ENCODE measurements around the gene LUC7L2. TPM values are rescaled to one million over a fixed set of nuclear protein-coding genes. Genes with fewer than 3 reads are reported as not detected.

Gene LUC7L2
- total RNA-seq, 1 experiment from 2014 or later, result 145 TPM

DNA sequence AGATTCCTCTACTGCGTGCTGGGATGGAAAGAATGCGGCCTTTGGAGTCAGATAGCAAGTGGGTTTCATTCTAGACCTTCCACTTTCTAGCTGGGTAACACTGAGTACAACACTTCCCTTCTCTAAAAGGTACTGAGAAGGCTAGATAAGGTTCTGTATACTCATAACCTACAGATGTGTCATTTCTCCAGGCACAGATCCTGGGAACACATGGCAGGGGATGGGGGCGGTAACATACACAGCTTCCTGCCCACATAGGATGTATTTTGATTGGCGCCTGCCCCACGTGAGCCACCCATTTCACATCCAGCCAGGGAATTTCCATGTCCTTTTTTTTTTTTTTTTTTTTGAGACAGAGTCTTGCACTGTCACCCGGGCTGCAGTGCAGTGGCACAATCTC lies 91.9 kb downstream of the LUC7L2 start:
- ChIA-PET POLR2A (no interaction called here), CTCF (no interaction called here)
- Mint-ChIP-seq H3K36me3 (ENCODE audit: insufficient read depth, unreplicated experiment) (no peaks in the 10 kb centered on the region), H3K4me1 (ENCODE audit: insufficient read depth, unreplicated experiment) (peaks cover 2% of the 10 kb centered on the region), H3K27ac (ENCODE audit: low read depth, unreplicated experiment) (no peak overlapping the region), H3K9me3 (ENCODE audit: unreplicated experiment) (no peaks in the 10 kb centered on the region), H3K27me3 (ENCODE audit: insufficient read depth, unreplicated experiment) (no peaks in the 10 kb centered on the region), H3K4me3 (ENCODE audit: unreplicated experiment) (no peak overlapping the region)
- TF ChIP-seq, protein P1, sequence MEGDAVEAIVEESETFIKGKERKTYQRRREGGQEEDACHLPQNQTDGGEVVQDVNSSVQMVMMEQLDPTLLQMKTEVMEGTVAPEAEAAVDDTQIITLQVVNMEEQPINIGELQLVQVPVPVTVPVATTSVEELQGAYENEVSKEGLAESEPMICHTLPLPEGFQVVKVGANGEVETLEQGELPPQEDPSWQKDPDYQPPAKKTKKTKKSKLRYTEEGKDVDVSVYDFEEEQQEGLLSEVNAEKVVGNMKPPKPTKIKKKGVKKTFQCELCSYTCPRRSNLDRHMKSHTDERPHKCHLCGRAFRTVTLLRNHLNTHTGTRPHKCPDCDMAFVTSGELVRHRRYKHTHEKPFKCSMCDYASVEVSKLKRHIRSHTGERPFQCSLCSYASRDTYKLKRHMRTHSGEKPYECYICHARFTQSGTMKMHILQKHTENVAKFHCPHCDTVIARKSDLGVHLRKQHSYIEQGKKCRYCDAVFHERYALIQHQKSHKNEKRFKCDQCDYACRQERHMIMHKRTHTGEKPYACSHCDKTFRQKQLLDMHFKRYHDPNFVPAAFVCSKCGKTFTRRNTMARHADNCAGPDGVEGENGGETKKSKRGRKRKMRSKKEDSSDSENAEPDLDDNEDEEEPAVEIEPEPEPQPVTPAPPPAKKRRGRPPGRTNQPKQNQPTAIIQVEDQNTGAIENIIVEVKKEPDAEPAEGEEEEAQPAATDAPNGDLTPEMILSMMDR (IDR thresholded peaks at IDR 0.05; ENCODE audit: unreplicated experiment), result no peak
- BruUV-seq (replicated peaks), result no TSS peak
- DNase-seq (ENCODE audit: unreplicated experiment), result peak; percentile 67
- intact Hi-C loops (cut with micrococcal nuclease), result no loop called here

DNA sequence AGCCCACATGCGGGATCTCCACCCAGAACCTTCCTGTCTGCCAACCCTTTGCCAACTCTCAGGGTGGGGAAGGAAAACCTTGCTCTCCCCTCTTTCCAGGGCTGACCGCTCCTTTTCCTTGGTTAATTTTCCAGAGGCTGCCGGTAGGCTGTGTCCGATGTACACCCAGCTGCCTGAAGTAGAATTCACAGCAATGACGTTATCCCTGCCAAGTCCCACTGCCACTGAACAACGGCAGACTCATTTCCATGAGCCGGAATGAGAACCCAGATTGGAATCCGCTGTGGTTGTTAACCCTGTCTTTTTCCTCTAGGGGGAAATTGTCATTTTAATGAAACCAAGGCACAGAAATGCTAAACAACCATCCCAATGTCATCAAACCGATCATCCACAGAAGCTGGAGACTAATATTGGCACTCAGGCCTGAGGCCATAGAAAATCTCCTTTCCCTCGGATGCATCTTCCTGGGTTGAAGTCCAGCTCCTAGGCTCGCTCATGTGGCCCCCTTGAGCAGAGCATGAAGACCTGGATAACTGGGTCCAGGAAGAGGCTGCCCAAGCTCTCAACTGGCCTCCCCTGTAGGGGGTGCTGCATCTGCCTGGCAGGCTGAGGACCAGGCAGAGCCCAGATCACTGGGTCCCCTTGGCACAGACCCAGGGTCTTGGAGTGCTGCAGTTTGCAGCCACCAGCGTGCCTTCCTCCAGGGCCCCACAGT lies 93.4 kb downstream of the LUC7L2 start:
- no peak for DNase-seq (ENCODE audit: unreplicated experiment)
- no peak overlapping the region for H3K27ac Mint-ChIP-seq (ENCODE audit: low read depth, unreplicated experiment)
- BruUV-seq (replicated peaks), result no TSS peak
- intact Hi-C loops (cut with micrococcal nuclease), result no loop called here
- peaks cover 14% of the 10 kb centered on the region for H3K4me1 Mint-ChIP-seq (ENCODE audit: insufficient read depth, unreplicated experiment)
- no peaks in the 10 kb centered on the region for H3K27me3 Mint-ChIP-seq (ENCODE audit: insufficient read depth, unreplicated experiment)
- ChIA-PET CTCF (interaction anchor here (0.5 to 0.6 kb wide), 2 partner anchors 28 to 207 kb away, joined by 3 read pairs; no protein-coding TSS in a partner anchor), POLR2A (interaction anchor here (1.7 kb wide), 1 partner anchor 11 kb away, joined by 4 read pairs; no protein-coding TSS in a partner anchor)
- TF ChIP-seq, protein P1 (IDR thresholded peaks at IDR 0.05; ENCODE audit: unreplicated experiment), result no peak
- no peak overlapping the region for H3K4me3 Mint-ChIP-seq (ENCODE audit: unreplicated experiment)
- no peaks in the 10 kb centered on the region for H3K36me3 Mint-ChIP-seq (ENCODE audit: insufficient read depth, unreplicated experiment)
- H3K9me3 Mint-ChIP-seq (ENCODE audit: unreplicated experiment), result no peaks in the 10 kb centered on the region

DNA sequence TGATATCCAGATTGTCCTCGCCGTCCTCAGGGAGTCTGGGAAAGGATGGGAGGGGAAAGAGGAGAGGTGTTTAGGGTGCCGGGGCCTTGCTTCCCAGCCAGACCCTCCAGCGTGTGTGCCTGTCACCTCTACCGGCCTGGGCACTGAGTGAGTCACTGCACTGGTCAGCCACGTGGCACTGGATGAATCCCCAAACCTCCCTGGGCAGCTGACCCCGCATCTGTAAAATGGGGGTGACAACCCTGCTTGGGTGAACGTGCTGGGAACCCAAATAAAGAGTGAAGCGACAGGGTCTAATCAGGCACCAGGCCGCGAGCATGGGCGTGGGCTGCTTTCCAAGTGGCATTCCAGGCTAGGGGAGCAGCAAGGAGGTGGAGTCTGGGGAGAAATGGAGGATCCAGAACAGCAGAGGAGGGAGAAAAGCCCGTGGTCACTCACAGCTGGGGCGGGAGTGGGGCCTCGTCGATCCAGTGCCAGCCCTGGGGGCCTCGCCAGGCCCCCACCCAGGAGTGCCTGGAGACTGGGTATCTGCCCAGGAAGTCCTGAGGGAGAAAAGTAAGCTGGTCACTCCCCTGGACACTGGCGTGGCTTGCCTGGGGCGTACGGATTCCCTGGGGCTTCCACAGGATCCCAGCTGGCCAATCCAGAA lies 94.1 kb downstream of the LUC7L2 start:
- Mint-ChIP-seq H3K4me3 (ENCODE audit: unreplicated experiment) (no peak overlapping the region), H3K36me3 (ENCODE audit: insufficient read depth, unreplicated experiment) (no peaks in the 10 kb centered on the region), H3K4me1 (ENCODE audit: insufficient read depth, unreplicated experiment) (peaks cover 14% of the 10 kb centered on the region), H3K27ac (ENCODE audit: low read depth, unreplicated experiment) (no peak overlapping the region), H3K27me3 (ENCODE audit: insufficient read depth, unreplicated experiment) (no peaks in the 10 kb centered on the region), H3K9me3 (ENCODE audit: unreplicated experiment) (no peaks in the 10 kb centered on the region)
- POLR2A ChIA-PET, result interaction anchor here (1.7 kb wide), 1 partner anchor 12 kb away, joined by 4 read pairs; no protein-coding TSS in a partner anchor
- CTCF ChIA-PET, result interaction anchor here (0.9 to 1.1 kb wide), 2 partner anchors 12 to 47 kb away, joined by 3 to 4 read pairs; no protein-coding TSS in a partner anchor
- intact Hi-C loops (cut with micrococcal nuclease), result no loop called here
- BruUV-seq (replicated peaks), result no TSS peak
- TF ChIP-seq, protein P1 (IDR thresholded peaks at IDR 0.05; ENCODE audit: unreplicated experiment), result no peak
- DNase-seq (ENCODE audit: unreplicated experiment), result no peak

DNA sequence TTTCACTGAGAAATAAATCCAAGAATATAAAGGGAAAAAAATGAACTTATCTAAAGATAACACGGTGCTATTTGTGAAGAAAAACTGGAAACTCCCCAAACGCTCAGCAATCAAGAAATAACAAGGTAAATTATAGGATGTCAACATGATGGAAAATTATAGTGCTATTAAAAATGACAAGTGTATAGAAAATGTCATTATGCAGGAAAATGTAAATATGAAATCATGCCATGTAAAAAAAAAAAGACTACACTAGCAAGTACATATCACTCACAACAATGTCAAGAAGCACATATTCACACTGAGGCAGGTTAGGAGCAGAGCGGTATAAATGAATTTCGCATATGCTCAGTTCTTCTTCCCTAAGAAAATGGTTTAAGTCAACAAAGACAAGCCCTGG lies 96.1 kb downstream of the LUC7L2 start:
- peaks cover 14% of the 10 kb centered on the region for H3K4me1 Mint-ChIP-seq (ENCODE audit: insufficient read depth, unreplicated experiment)
- no TSS peak for BruUV-seq (replicated peaks)
- H3K36me3 Mint-ChIP-seq (ENCODE audit: insufficient read depth, unreplicated experiment), result no peaks in the 10 kb centered on the region
- ChIA-PET CTCF (no interaction called here), POLR2A (no interaction called here)
- H3K4me3 Mint-ChIP-seq (ENCODE audit: unreplicated experiment), result no peak overlapping the region
- intact Hi-C loops (cut with micrococcal nuclease), result no loop called here
- H3K27ac Mint-ChIP-seq (ENCODE audit: low read depth, unreplicated experiment), result peak overlapping the region; percentile 39
- TF ChIP-seq, protein P1 (IDR thresholded peaks at IDR 0.05; ENCODE audit: unreplicated experiment), result no peak
- DNase-seq (ENCODE audit: unreplicated experiment), result no peak
- no peaks in the 10 kb centered on the region for H3K27me3 Mint-ChIP-seq (ENCODE audit: insufficient read depth, unreplicated experiment)
- H3K9me3 Mint-ChIP-seq (ENCODE audit: unreplicated experiment), result no peaks in the 10 kb centered on the region
